Suprapubic skin (tissue), 4 donors: Measurements from ENCODE around the gene CNR2. TPM values are rescaled to one million over a fixed set of nuclear protein-coding genes. Genes with fewer than 3 reads are reported as not detected.

Experiments used
- DNase-seq, 2 donors: peaks; one replicate each; pipeline ENCODE4 v3.0.0-alpha.2; 2019; ENCODE audit warnings: low spot score in 2 of 2
- H3K27ac ChIP-seq: fragments of 200-600 bp; sonication (generic); one replicate; pipeline ENCODE4 v1.5.1; 2019
- H3K27me3 ChIP-seq: fragments of 200-600 bp; sonication (generic); one replicate; pipeline ENCODE4 v1.5.1; 2019
- H3K36me3 ChIP-seq: fragments of 200-600 bp; sonication (generic); one replicate; pipeline ENCODE4 v1.5.1; 2019
- H3K4me1 ChIP-seq: fragments of 200-600 bp; sonication (generic); one replicate; pipeline ENCODE4 v1.5.1; 2019
- H3K4me3 ChIP-seq: fragments of 200-600 bp; sonication (generic); one replicate; pipeline ENCODE4 v1.5.1; 2019; ENCODE audit warnings: mild to moderate bottlenecking
- H3K9me3 ChIP-seq: fragments of 200-600 bp; sonication (generic); one replicate; pipeline ENCODE4 v1.5.1; 2019
- CTCF ChIP-seq, 2 donors: fragments of 200-600 bp in 1 of 2; fragments of 450-650 bp in 1 of 2; sonication (generic) in 1 of 2; IDR thresholded peaks; one replicate each; pipeline ENCODE4 v1.5.1; 2016 to 2019; ENCODE audit warnings: antibody characterized with exemption in 2 of 2, mild to moderate bottlenecking in 1 of 2, moderate library complexity in 1 of 2
- EP300 ChIP-seq: sonication (generic); formaldehyde crosslinking; IDR thresholded peaks from one replicate; pipeline ENCODE4 v1.6.1; 2017; ENCODE audit warnings: antibody characterized with exemption
- POLR2A ChIP-seq, 2 donors: fragments of 450-650 bp; IDR thresholded peaks; one replicate each; pipeline ENCODE4 v1.6.1; 2017; ENCODE audit warnings: antibody characterized with exemption in 2 of 2, mild to moderate bottlenecking in 2 of 2, moderate library complexity in 2 of 2
- POLR2AphosphoS5 ChIP-seq, 3 donors: sonication (generic); formaldehyde crosslinking; IDR thresholded peaks; one replicate each; pipeline ENCODE4 v1.6.1; 2017; ENCODE audit warnings: antibody characterized with exemption in 3 of 3
- WGBS: methylation state at CpG from one replicate; pipeline ENCODE4 v1.1.5; 2018; 5-methylcytosine and 5-hydroxymethylcytosine counted together
- total RNA-seq, 4 donors: library from RNA; depleted of rRNA; stranded (reverse); fragments of >200 nt; gene quantifications; one replicate each; pipeline ENCODE4 v1.1.0, GENCODE V29; 2016

Gene CNR2
- total RNA-seq, 4 donors from 2014 or later, result not detected

GRCh38 chr1:23908453-23909341 is 4.5 kb downstream of the CNR2 start:
- no peak for DNase-seq
- H3K27me3 ChIP-seq, result peaks cover 5% of the 10 kb centered on the region
- no peak overlapping the region for H3K4me3 ChIP-seq
- no peak for TF ChIP-seq EP300
- no peak for TF ChIP-seq POLR2AphosphoS5 (IDR thresholded peaks at IDR 0.05)
- no peak for TF ChIP-seq CTCF (IDR thresholded peaks at IDR 0.05)
- no peak for TF ChIP-seq POLR2A (IDR thresholded peaks at IDR 0.05)
- no peaks in the 10 kb centered on the region for H3K36me3 ChIP-seq
- peaks cover 16% of the 10 kb centered on the region for H3K4me1 ChIP-seq
- H3K9me3 ChIP-seq, result no peaks in the 10 kb centered on the region
- H3K27ac ChIP-seq, result no peak overlapping the region
- WGBS, result 53% methylated on average over 9 of the region's 9 CpGs

- WGBS, result 90% methylated on average over 1 of the region's 1 CpG
- Histone ChIP-seq H3K4me1 (peaks cover 25% of the 10 kb centered on the region), H3K27ac (no peak overlapping the region), H3K9me3 (no peaks in the 10 kb centered on the region), H3K27me3 (peaks cover 18% of the 10 kb centered on the region), H3K36me3 (no peaks in the 10 kb centered on the region), H3K4me3 (no peak overlapping the region)
- no peak for TF ChIP-seq POLR2A (IDR thresholded peaks at IDR 0.05)
- no peak for TF ChIP-seq CTCF (IDR thresholded peaks at IDR 0.05)
- TF ChIP-seq EP300, result no peak
- no peak for TF ChIP-seq POLR2AphosphoS5 (IDR thresholded peaks at IDR 0.05)
- DNase-seq, result no peak
These were observed 6.4 kb downstream of the CNR2 start for GRCh38 chr1:23906731-23907130.

GRCh38 chr1:23905461-23906025 is 7.6 kb downstream of the CNR2 start:
- peaks cover 18% of the 10 kb centered on the region for H3K27me3 ChIP-seq
- 80% methylated on average over 7 of the region's 7 CpGs for WGBS
- no peak overlapping the region for H3K4me3 ChIP-seq
- H3K27ac ChIP-seq, result no peak overlapping the region
- peaks cover 25% of the 10 kb centered on the region for H3K4me1 ChIP-seq
- H3K9me3 ChIP-seq, result no peaks in the 10 kb centered on the region
- TF ChIP-seq POLR2AphosphoS5 (IDR thresholded peaks at IDR 0.05), result no peak
- TF ChIP-seq CTCF (IDR thresholded peaks at IDR 0.05), result no peak
- TF ChIP-seq POLR2A (IDR thresholded peaks at IDR 0.05), result no peak
- no peak for TF ChIP-seq EP300
- DNase-seq, result no peak
- H3K36me3 ChIP-seq, result no peaks in the 10 kb centered on the region

GRCh38 chr1:23904748-23905357 is 8.3 kb downstream of the CNR2 start:
- TF ChIP-seq POLR2A (IDR thresholded peaks at IDR 0.05) (no peak), CTCF (IDR thresholded peaks at IDR 0.05) (no peak), EP300 (no peak), POLR2AphosphoS5 (IDR thresholded peaks at IDR 0.05) (no peak)
- Histone ChIP-seq H3K4me1 (peaks cover 25% of the 10 kb centered on the region), H3K27me3 (peaks cover 18% of the 10 kb centered on the region), H3K27ac (no peak overlapping the region), H3K4me3 (no peak overlapping the region), H3K9me3 (no peaks in the 10 kb centered on the region), H3K36me3 (no peaks in the 10 kb centered on the region)
- DNase-seq, result no peak
- 85% methylated on average over 9 of the region's 10 CpGs for WGBS

GRCh38 chr1:23903754-23904153 is 9.4 kb downstream of the CNR2 start:
- peaks cover 18% of the 10 kb centered on the region for H3K27me3 ChIP-seq
- no peak for TF ChIP-seq CTCF (IDR thresholded peaks at IDR 0.05)
- no peak for TF ChIP-seq POLR2AphosphoS5 (IDR thresholded peaks at IDR 0.05)
- TF ChIP-seq POLR2A (IDR thresholded peaks at IDR 0.05), result no peak
- no peak for TF ChIP-seq EP300
- no peak for DNase-seq
- WGBS, result 71% methylated on average over 6 of the region's 6 CpGs
- no peaks in the 10 kb centered on the region for H3K9me3 ChIP-seq
- H3K27ac ChIP-seq, result no peak overlapping the region
- H3K36me3 ChIP-seq, result no peaks in the 10 kb centered on the region
- peaks cover 15% of the 10 kb centered on the region for H3K4me1 ChIP-seq
- H3K4me3 ChIP-seq, result no peak overlapping the region
